ENCODE measurements around the gene ADGRD1. TPM values are rescaled to one million over a fixed set of nuclear protein-coding genes. Genes with fewer than 3 reads are reported as not detected.

Gene ADGRD1
- polyA plus RNA-seq, 1 experiment: 68.5 TPM

DNA sequence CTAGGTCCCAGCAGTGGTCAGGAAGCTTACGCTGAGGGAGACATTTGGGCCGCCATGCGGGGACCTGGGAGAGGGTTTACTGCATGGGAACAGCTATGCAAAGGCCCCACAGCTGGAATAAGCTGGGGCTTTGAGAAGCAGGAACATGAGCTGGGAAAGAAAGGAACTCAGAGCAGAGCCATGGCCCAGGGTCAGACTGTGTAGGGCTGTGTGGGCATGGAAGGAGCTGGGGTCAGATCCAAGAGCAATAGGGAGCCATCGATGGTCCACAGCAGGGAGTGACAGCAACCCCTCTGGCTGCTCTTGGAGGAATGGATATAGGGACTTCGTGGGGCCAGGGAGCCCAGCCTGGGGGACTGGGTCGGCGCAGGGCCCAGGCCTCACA, 151.6 kb downstream of the ADGRD1 start:
- ChIA-PET CTCF (interaction anchor here (0.5 to 5.7 kb wide), 15 partner anchors 8 to 725 kb away, joined by 3 to 96 read pairs (median 5); no protein-coding TSS in a partner anchor), POLR2A (no interaction called here)
- TF ChIP-seq, protein P1, sequence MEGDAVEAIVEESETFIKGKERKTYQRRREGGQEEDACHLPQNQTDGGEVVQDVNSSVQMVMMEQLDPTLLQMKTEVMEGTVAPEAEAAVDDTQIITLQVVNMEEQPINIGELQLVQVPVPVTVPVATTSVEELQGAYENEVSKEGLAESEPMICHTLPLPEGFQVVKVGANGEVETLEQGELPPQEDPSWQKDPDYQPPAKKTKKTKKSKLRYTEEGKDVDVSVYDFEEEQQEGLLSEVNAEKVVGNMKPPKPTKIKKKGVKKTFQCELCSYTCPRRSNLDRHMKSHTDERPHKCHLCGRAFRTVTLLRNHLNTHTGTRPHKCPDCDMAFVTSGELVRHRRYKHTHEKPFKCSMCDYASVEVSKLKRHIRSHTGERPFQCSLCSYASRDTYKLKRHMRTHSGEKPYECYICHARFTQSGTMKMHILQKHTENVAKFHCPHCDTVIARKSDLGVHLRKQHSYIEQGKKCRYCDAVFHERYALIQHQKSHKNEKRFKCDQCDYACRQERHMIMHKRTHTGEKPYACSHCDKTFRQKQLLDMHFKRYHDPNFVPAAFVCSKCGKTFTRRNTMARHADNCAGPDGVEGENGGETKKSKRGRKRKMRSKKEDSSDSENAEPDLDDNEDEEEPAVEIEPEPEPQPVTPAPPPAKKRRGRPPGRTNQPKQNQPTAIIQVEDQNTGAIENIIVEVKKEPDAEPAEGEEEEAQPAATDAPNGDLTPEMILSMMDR (IDR thresholded peaks at IDR 0.05; ENCODE audit: insufficient read depth, low read depth, low read length): no peak
- no peak overlapping the region for H3K4me3 ChIP-seq (ENCODE audit: low read depth, low read length)
- no peak for DNase-seq (ENCODE audit: low read depth)
- no peaks in the 10 kb centered on the region for H3K27me3 ChIP-seq (ENCODE audit: control insufficient read depth, insufficient read depth, low read length)
- peaks cover 6% of the 10 kb centered on the region for H3K36me3 ChIP-seq (ENCODE audit: control insufficient read depth, insufficient read depth, low read length)

DNA sequence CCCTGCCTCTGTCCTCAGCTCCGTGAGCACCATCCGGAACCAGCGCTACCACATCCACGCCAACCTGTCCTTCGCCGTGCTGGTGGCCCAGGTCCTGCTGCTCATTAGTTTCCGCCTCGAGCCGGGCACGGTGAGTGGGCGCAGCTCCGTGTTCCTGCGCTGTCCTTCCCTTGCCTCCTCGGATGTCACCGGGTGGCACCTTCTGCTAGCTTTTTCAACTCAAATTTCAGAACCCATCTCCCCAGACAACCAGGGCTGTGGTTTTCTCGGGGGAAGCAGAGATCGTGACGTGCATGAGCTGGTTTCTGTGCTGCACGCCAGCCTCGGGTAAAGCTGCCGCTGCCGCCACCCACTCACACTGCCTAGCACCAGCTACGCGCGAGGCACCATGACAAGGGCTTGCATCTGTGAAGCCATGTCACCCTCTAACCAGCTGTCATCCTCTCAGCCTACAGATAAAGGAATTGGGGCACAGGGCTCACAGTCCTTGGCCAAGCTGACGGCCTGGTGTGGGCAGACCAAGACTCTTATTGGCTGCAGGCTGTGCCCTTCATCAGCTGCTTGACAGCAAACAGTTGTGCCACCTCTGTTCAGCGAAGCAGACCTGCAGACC, 152.1 kb downstream of the ADGRD1 start:
- ChIA-PET CTCF (interaction anchor here (1.3 to 5.7 kb wide), 8 partner anchors 8 to 724 kb away, joined by 3 to 96 read pairs (median 32); no protein-coding TSS in a partner anchor), POLR2A (no interaction called here)
- TF ChIP-seq, protein P1 (IDR thresholded peaks at IDR 0.05; ENCODE audit: insufficient read depth, low read depth, low read length): no peak
- Histone ChIP-seq H3K27me3 (ENCODE audit: control insufficient read depth, insufficient read depth, low read length) (no peaks in the 10 kb centered on the region), H3K36me3 (ENCODE audit: control insufficient read depth, insufficient read depth, low read length) (peaks cover 6% of the 10 kb centered on the region), H3K4me3 (ENCODE audit: low read depth, low read length) (no peak overlapping the region)
- DNase-seq (ENCODE audit: low read depth): no peak

DNA sequence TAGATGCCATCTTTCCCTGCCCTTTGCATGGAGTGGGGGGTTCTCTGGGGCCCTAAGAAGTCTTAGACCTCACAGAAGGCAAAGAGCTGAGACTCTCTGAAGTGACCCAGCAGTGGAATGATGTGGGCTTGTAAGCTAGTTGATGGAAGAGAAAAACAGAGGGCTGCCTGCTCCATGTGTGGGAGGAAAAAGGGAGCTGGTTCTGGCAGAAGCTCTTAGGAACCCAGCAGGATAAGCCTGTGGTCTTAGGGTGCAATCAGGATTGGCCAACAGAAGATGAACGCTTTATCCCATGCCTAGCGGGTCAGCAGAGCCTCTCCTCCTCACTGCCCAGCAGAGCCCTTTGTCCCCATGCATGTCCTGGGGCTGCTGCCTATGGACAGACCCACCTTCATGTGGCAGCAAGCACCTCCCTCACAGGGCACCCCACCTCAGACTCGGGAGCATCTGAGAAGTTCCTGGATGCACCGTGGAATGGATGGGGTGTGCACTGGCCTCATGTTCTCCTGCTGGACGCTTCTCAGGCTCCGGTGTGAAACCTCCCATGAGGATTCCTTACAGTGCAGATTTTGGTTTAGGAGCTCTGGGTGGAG, 152.7 kb downstream of the ADGRD1 start:
- Histone ChIP-seq H3K36me3 (ENCODE audit: control insufficient read depth, insufficient read depth, low read length) (peaks cover 6% of the 10 kb centered on the region), H3K27me3 (ENCODE audit: control insufficient read depth, insufficient read depth, low read length) (no peaks in the 10 kb centered on the region), H3K4me3 (ENCODE audit: low read depth, low read length) (no peak overlapping the region)
- TF ChIP-seq, protein P1 (IDR thresholded peaks at IDR 0.05; ENCODE audit: insufficient read depth, low read depth, low read length): no peak
- ChIA-PET POLR2A (no interaction called here), CTCF (interaction anchor here (0.9 to 5.7 kb wide), 7 partner anchors 7 to 723 kb away, joined by 3 to 96 read pairs (median 35); no protein-coding TSS in a partner anchor)
- DNase-seq (ENCODE audit: low read depth): no peak

DNA sequence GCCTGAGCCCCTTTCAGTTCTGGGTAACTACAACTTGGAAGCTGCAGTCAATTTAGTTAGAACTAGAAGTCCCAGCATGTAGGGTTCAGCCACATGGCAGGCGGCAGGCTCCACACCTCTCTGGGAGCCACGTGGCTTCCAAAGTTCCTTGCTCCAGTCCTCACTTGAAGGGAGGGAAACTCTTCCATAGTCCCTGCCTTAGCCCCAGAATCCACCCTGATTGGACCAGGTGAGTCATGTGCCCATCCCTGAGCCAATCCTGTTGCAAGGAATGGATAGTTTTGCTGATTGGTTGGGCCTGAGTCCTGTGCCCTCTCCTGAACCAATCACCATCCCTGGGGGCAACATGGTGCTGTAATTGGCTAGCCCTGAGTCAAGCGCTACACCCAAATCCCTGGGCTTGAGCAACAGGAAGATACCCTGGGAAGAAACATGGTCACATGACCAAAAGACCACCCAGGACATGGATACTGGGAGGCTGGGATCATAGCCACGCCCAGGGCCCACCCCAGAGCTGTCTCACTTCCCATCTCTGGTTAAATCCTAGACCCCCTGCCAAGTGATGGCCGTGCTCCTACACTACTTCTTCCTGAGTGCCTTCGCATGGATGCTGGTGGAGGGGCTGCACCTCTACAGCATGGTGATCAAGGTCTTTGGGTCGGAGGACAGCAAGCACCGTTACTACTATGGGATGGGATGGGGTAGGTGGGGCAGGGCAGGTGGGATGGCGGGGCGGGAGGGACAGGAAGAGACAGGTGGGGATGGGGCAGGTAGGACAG, 154.7 kb downstream of the ADGRD1 start:
- ChIA-PET POLR2A (no interaction called here), CTCF (interaction anchor here (1.0 to 5.7 kb wide), 3 partner anchors 25 to 192 kb away, joined by 3 to 96 read pairs (median 4); no protein-coding TSS in a partner anchor)
- H3K4me3 ChIP-seq (ENCODE audit: low read depth, low read length): no peak overlapping the region
- H3K27me3 ChIP-seq (ENCODE audit: control insufficient read depth, insufficient read depth, low read length): no peaks in the 10 kb centered on the region
- TF ChIP-seq, protein P1 (IDR thresholded peaks at IDR 0.05; ENCODE audit: insufficient read depth, low read depth, low read length): no peak
- no peak for DNase-seq (ENCODE audit: low read depth)
- peaks cover 6% of the 10 kb centered on the region for H3K36me3 ChIP-seq (ENCODE audit: control insufficient read depth, insufficient read depth, low read length)

DNA sequence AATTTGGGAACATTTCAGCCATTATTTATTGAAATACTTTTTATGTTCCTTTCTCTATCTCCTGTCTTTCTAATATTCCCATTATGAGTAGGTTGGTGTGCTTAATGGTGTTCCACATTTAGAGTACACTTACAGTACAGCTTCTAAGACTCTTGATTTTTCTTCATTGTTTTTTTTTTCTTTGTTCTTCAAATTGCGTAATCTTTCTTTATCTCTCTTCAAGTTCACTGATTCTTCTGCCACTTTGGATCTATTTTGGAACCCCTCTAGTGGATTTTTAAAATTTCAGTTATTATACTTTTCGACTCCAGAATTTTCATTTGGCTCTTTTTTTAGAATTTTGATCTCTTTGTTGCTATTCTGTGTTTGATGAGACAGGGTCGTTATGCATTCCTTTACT, 157.7 kb downstream of the ADGRD1 start:
- no peaks in the 10 kb centered on the region for H3K27me3 ChIP-seq (ENCODE audit: control insufficient read depth, insufficient read depth, low read length)
- no peak for DNase-seq (ENCODE audit: low read depth)
- no peak overlapping the region for H3K4me3 ChIP-seq (ENCODE audit: low read depth, low read length)
- CTCF ChIA-PET: interaction anchor here (3.7 kb wide), 1 partner anchor 7 kb away, joined by 39 read pairs; no protein-coding TSS in a partner anchor
- no peaks in the 10 kb centered on the region; the same call in 1 of the 2 replicates for H3K36me3 ChIP-seq (ENCODE audit: control insufficient read depth, insufficient read depth, low read length)
- POLR2A ChIA-PET: no interaction called here
- TF ChIP-seq, protein P1 (IDR thresholded peaks at IDR 0.05; ENCODE audit: insufficient read depth, low read depth, low read length): no peak
